HEK293 (cell line): ENCODE data around the gene ERMP1.

ENCODE experiments used
- CTCF ChIA-PET: fragments of 350-600 bp; formaldehyde crosslinking; extraction: SDS; loops from one replicate; lab custom pipeline; 2021; ENCODE audit warnings: antibody characterized with exemption; lab: Yijun Ruan, JAX
- POLR2A ChIA-PET: fragments of 300-600 bp; formaldehyde crosslinking; extraction: SDS; loops from one replicate; lab custom pipeline; 2020; ENCODE audit warnings: antibody characterized with exemption, inconsistent platforms; lab: Yijun Ruan, JAX
- H3K27ac ChIP-seq: fragments of 200-500 bp; sonication (Bioruptor generic); 2 replicates; pipeline ENCODE4 v1.5.1; 2014; ENCODE audit warnings: low read depth, low read length, control low read depth, inconsistent platforms; ENCODE audit errors: extremely low read depth
- H3K36me3 ChIP-seq, 2 experiments: fragments of 200-500 bp in 1 of 2; sonication (Bioruptor generic) in 1 of 2; 1 replicate in 1 of 2; 2 replicates in 1 of 2; pipeline ENCODE4 v1.5.1; 2014 to 2017; ENCODE audit warnings: inconsistent platforms in 2 of 2, low read length in 2 of 2; ENCODE audit not compliant: control insufficient read depth in 2 of 2, insufficient read depth in 1 of 2
- H3K4me1 ChIP-seq: fragments of 200-500 bp; sonication (Bioruptor generic); 2 replicates; pipeline ENCODE4 v1.5.1; 2014; ENCODE audit warnings: mild to moderate bottlenecking, low read length, inconsistent platforms; ENCODE audit not compliant: control insufficient read depth, insufficient read depth
- H3K4me3 ChIP-seq: 2 replicates; pipeline ENCODE4 v1.5.1; 2011; ENCODE audit warnings: low read depth, mild to moderate bottlenecking, control low read depth, low read length, moderate library complexity
- H3K9me3 ChIP-seq: fragments of 200-500 bp; sonication (Bioruptor generic); 2 replicates; pipeline ENCODE4 v1.5.1; 2014; ENCODE audit warnings: low read depth, low read length, inconsistent platforms; ENCODE audit not compliant: control insufficient read depth, insufficient read depth
- CTCF ChIP-seq: fragments of 450-650 bp; formaldehyde crosslinking; IDR thresholded peaks from 2 replicates; pipeline ENCODE4 v1.5.1; 2016; ENCODE audit warnings: missing biosample characterization, missing genetic modification characterization
- FEZF1 ChIP-seq: fragments of 450-650 bp; formaldehyde crosslinking; IDR thresholded peaks from 2 replicates; pipeline ENCODE4 v1.5.1; 2016; ENCODE audit warnings: missing biosample characterization, missing genetic modification characterization
- KLF7 ChIP-seq: fragments of 450-650 bp; formaldehyde crosslinking; IDR thresholded peaks from 2 replicates; pipeline ENCODE4 v1.5.1; 2016; ENCODE audit warnings: missing biosample characterization, missing genetic modification characterization, borderline replicate concordance
- PRDM1 ChIP-seq: fragments of 450-650 bp; formaldehyde crosslinking; IDR thresholded peaks from 2 replicates; pipeline ENCODE4; 2016; ENCODE audit warnings: missing biosample characterization, missing genetic modification characterization
- PRDM2 ChIP-seq: fragments of 450-650 bp; formaldehyde crosslinking; IDR thresholded peaks from 2 replicates; pipeline ENCODE4 v1.5.1; 2016; ENCODE audit warnings: missing biosample characterization, missing genetic modification characterization, borderline replicate concordance
- ZBTB17 ChIP-seq: fragments of 450-650 bp; formaldehyde crosslinking; IDR thresholded peaks from 2 replicates; pipeline ENCODE4 v1.5.1; 2016; ENCODE audit warnings: missing biosample characterization, missing genetic modification characterization
- ZBTB48 ChIP-seq: fragments of 450-650 bp; formaldehyde crosslinking; IDR thresholded peaks from 2 replicates; pipeline ENCODE4 v1.5.1; 2016; ENCODE audit warnings: missing biosample characterization, missing genetic modification characterization
- ZBTB49 ChIP-seq: fragments of 450-650 bp; formaldehyde crosslinking; IDR thresholded peaks from 2 replicates; pipeline ENCODE4 v1.5.1; 2016; ENCODE audit warnings: missing biosample characterization, missing genetic modification characterization, low read depth
- ZBTB8A ChIP-seq: fragments of 450-650 bp; formaldehyde crosslinking; IDR thresholded peaks from 2 replicates; pipeline ENCODE4 v1.5.1; 2016; ENCODE audit warnings: missing biosample characterization, missing genetic modification characterization
- ZFHX2 ChIP-seq: fragments of 450-650 bp; formaldehyde crosslinking; conservative IDR thresholded peaks from 2 replicates; pipeline ENCODE4 v1.5.1; 2016; ENCODE audit warnings: missing biosample characterization, missing genetic modification characterization
- ZIC2 ChIP-seq: fragments of 450-650 bp; formaldehyde crosslinking; IDR thresholded peaks from 2 replicates; pipeline ENCODE4 v1.5.1; 2016; ENCODE audit warnings: missing biosample characterization, missing genetic modification characterization
- ZNF174 ChIP-seq: fragments of 450-650 bp; formaldehyde crosslinking; IDR thresholded peaks from 2 replicates; pipeline ENCODE4 v1.5.0; 2017; ENCODE audit warnings: missing biosample characterization, mild to moderate bottlenecking, missing genetic modification characterization
- ZNF211 ChIP-seq: fragments of 450-650 bp; formaldehyde crosslinking; IDR thresholded peaks from 2 replicates; pipeline ENCODE4 v1.5.1; 2016; ENCODE audit warnings: low read depth, missing biosample characterization, missing genetic modification characterization
- ZNF514 ChIP-seq: fragments of 450-650 bp; formaldehyde crosslinking; IDR thresholded peaks from 2 replicates; pipeline ENCODE4 v1.5.1; 2016; ENCODE audit warnings: missing biosample characterization, missing genetic modification characterization
- ZNF521 ChIP-seq: fragments of 450-650 bp; formaldehyde crosslinking; IDR thresholded peaks from 2 replicates; pipeline ENCODE4 v1.5.1; 2017; ENCODE audit warnings: missing biosample characterization, mild to moderate bottlenecking, missing genetic modification characterization
- ZNF561 ChIP-seq: fragments of 450-650 bp; IDR thresholded peaks from 2 replicates; pipeline ENCODE4 v1.5.1; 2018; ENCODE audit warnings: missing biosample characterization, missing genetic modification characterization, borderline replicate concordance
- ZNF629 ChIP-seq: fragments of 450-650 bp; formaldehyde crosslinking; IDR thresholded peaks from 2 replicates; pipeline ENCODE4 v1.5.1; 2017; ENCODE audit warnings: missing biosample characterization, missing genetic modification characterization
- ZNF791 ChIP-seq: fragments of 450-650 bp; formaldehyde crosslinking; IDR thresholded peaks from 2 replicates; pipeline ENCODE4 v1.5.1; 2016; ENCODE audit warnings: missing biosample characterization, missing genetic modification characterization

The ERMP1 gene

GRCh38 chr9:5791870-5792269 is 41.0 kb downstream of the ERMP1 start (continued):
- no peak for TF ChIP-seq PRDM2 (tag by site-specific recombination)
- TF ChIP-seq ZBTB49 (tag by site-specific recombination), result no peak
- TF ChIP-seq ZFHX2, result no peak
- no peak for TF ChIP-seq FEZF1
- TF ChIP-seq ZNF514 (tag by site-specific recombination), result no peak
- TF ChIP-seq ZNF211 (tag by site-specific recombination), result no peak

GRCh38 chr9:5790923-5791322 is 42.0 kb downstream of the ERMP1 start:
- Histone ChIP-seq H3K36me3 (peaks cover 0 to 21% of the 10 kb centered on the region in 2 experiments; a peak in 2 of 3 replicates), H3K4me1 (no peaks in the 10 kb centered on the region), H3K9me3 (no peaks in the 10 kb centered on the region), H3K4me3 (no peak overlapping the region), H3K27ac (no peak overlapping the region)
- TF ChIP-seq ZBTB17 (no peak), CTCF (tag by site-specific recombination) (no peak), ZNF521 (tag by site-specific recombination) (no peak), PRDM1 (tag by site-specific recombination) (peak; percentile 88)
- ChIA-PET POLR2A (no interaction called here), CTCF (no interaction called here)

- ChIA-PET POLR2A (no interaction called here), CTCF (interaction anchor here (0.9 kb wide), 1 partner anchor 44 kb away, joined by 4 read pairs; the partner anchor contains the start of gene ERMP1)
- Histone ChIP-seq H3K9me3 (no peaks in the 10 kb centered on the region), H3K4me3 (no peak overlapping the region), H3K4me1 (no peaks in the 10 kb centered on the region), H3K36me3 (peaks cover 0 to 28% of the 10 kb centered on the region in 2 experiments; a peak in 2 of 3 replicates), H3K27ac (no peak overlapping the region)
- no peak for TF ChIP-seq ZBTB48 (tag by site-specific recombination)
- TF ChIP-seq ZNF561 (tag by site-specific recombination), result no peak
- no peak for TF ChIP-seq ZNF174 (tag by site-specific recombination)
- no peak for TF ChIP-seq ZNF629
- no peak for TF ChIP-seq FEZF1
- TF ChIP-seq ZIC2 (tag by site-specific recombination), result no peak
- no peak for TF ChIP-seq KLF7 (tag by site-specific recombination)
- TF ChIP-seq ZBTB8A (tag by site-specific recombination), result no peak
- TF ChIP-seq ZNF791, result no peak
Measured at GRCh38 chr9:5789489-5789888, 43.4 kb downstream of the ERMP1 start.
